Measurements from ENCODE around the gene KL.

The KL gene

DNA sequence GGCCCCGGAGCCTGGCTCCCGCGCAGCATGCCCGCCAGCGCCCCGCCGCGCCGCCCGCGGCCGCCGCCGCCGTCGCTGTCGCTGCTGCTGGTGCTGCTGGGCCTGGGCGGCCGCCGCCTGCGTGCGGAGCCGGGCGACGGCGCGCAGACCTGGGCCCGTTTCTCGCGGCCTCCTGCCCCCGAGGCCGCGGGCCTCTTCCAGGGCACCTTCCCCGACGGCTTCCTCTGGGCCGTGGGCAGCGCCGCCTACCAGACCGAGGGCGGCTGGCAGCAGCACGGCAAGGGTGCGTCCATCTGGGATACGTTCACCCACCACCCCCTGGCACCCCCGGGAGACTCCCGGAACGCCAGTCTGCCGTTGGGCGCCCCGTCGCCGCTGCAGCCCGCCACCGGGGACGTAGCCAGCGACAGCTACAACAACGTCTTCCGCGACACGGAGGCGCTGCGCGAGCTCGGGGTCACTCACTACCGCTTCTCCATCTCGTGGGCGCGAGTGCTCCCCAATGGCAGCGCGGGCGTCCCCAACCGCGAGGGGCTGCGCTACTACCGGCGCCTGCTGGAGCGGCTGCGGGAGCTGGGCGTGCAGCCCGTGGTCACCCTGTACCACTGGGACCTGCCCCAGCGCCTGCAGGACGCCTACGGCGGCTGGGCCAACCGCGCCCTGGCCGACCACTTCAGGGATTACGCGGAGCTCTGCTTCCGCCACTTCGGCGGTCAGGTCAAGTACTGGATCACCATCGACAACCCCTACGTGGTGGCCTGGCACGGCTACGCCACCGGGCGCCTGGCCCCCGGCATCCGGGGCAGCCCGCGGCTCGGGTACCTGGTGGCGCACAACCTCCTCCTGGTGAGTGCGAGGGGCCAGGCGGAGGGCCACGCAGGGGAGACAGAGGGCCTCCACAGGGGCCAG, at the start of gene KL:
Gene KL (plus strand): TSS at position 10 of the 909 bp plus-strand sequence. CDS start 18 bp downstream, at position 28.
- DNase-seq, result no peak

DNA sequence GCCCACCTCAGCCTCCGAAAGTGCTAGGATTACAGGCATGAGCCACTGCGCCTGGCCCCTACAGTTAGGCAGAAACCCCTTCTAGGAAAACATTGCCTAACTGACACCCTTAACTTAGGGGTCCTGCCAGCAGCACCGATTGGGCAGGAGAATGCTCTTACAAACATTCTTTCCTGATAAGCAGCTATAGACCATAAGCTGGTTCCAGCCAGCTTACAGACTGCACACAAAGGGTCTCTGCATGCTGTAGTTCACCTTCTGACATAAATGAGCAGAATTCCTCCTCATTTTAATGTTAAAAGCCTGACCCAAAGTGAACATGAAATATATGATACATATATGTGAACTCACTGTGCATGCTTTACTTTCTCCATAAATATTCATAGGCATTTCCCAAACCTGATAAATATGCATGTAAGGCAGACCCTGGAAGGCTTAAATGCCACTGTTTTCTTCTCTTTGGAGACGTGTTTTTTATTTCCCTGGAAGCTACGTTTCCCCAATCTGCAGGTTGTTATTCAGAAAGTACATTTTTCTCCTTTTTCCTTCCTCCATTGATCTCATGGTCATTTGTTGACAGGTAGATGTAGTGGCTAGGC, 48.5 kb upstream of the KL start:
- no peak for DNase-seq

DNA sequence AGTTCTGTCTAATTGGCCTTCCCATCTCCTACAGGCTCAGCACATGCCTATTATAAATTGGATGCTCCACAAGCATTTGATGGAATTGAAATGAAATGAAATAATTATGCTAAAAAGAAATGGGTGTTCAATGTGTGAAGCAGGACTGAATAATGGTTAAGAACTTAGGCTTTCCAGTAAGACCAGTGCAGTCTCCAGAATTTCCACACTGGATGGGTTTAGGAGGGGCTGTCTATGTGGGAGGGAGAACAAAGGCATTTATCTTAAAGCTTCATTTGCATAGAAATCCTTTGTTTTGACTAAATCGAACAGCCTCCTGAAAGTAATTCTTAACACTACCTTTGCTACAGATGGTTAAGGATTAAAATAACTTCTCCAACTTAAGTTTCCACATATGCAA, 47.9 kb upstream of the KL start:
- DNase-seq, result no peak

DNA sequence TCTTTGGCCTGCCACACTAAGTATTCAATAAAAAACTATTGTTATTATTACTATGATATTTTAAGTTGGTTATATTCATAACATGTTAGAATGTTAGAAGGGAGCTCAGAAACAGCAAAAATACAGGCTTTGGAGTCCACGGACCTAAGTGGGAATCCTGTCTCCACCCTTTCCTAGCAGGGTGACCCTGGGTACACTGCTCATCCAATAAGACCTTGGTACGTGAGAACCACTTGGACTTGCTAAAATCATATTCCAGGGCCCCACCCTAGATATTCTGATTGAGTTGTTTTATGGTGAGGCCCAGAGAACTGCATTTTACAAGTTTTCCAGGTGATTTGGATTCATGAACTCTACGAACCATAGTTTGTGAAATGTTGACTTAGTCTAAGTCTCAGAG, 47.4 kb upstream of the KL start:
- no peak for DNase-seq

DNA sequence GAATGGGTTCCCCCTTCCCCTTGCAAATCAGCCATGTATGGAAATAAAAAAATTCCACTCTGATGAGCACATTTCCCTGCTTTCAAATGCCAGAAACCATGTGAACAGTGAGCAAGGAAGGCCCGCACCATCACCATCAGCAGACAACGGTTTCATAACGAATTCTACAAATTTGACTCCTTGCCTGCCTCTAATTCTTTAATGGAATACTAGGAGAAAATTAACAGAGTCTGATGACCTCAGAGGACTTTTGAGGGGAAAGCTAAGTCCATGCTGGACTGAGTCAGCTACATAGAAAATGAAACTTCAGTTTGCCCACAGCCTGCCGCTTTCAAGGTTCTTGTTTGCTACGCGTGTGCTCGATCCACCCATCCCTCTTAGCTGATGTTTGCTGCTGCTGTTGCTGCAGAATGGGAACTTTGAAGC, 46.7 kb upstream of the KL start:
- DNase-seq, result no peak

DNA sequence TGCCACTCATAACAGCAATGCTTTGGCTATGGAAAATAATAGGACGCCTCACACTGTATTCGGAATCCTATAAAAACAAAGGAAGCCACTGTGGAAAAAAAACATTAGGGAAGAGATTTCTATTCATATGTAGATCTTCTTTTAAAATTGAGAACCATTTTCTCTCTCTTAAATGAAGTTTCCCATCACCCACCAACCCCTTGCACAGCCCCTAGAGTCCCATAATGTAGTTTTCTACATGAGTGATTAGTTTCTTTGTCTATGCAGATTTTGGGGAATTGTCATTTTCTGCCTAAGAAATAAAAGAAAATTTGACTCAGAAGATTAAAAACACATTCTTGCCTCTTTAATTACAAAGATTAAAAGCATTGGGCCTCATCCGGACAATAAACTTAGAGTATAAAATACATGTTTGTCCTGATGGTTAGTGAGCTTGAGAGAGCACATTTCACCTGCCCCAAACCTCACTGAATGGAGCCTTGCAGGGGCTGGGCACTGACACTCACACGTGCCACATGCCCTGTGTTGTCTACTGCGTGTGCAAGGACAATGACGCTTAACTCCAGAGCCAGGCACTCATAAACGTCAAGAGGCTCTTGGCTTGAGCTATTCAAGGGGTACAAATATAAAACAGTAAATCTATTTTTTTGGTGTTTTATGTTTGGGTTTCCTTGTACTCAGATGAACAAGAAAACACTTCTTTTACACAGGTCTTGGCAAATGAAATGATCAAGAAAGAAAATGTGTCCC, 40.0 kb upstream of the KL start:
- DNase-seq, result no peak

DNA sequence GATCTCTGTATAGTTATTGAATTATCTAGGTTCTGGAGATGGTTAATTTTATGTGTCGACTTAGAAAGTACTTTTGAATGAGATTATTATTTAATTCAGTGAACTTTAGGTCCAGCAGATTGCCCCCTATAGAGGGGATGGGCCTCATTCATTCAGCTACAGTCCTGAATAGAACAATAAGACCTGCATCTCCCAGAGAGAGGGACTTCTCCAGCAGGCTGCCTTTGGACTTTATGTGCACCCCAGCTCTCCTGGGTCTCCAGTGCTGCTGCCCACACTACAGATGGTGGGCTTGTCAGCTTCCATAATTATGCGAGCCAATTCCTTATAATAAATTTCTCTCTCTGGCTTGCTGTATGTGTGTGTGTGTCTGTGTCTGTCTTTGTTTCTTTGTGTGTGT, 39.3 kb upstream of the KL start:
- no peak for DNase-seq

DNA sequence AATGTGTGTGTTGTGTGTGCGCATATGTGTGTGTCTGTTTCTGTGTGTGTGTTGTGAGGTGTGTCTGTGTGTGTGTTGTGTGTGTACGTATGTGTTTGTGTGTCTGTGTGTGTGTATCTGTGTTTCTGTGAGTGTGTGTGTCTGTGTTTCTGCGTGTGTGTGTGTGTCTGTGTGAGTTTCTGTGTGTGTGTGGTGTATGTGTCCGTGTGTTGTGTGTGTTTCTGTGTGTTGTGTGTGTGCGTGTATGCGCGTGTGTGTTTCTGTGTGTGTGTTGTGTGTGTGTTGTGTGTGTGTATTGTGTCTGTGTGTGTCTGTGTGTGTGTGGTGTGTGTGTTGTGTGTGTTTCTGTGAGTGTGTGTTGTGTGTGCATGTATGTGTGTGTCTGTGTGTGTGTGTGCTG, 38.9 kb upstream of the KL start:
- DNase-seq, result no peak

DNA sequence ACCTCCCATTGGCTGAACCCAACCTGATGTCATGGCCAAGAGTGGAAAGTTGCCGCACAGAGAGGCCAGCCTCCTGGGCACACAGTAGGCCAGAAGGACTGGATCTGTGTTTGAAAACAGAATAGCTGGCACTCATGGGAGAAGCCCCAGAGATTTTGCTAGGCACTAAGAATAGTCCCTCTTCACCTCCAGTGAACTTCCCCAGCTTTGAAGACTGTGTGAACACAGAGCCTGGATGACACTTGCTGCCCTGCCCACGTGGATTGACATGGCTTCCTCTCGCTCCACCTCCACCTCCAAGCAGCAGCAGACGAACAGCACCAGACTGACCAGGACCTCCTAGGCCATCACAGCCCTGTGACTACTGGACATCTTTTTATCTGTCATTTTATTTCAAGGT, 37.9 kb upstream of the KL start:
- no peak for DNase-seq

DNA sequence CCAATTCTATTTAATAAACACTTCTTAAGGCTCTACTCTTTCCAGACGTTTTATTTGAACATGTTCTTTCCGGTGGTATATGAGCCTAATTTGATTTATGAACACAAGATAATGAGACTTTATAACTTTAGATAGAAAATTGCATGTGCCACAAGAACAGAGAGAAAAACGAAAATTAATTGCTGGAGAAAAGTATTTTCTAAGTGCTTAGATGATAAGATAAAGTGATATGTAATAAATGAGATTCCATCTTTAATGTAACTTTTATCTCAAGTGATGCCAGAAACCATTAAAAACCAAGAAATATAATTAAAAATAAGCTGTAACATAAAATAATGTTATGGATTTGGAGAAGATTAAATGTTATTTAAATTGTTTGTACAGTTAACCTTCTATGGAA, 33.2 kb upstream of the KL start:
- DNase-seq, result no peak

DNA sequence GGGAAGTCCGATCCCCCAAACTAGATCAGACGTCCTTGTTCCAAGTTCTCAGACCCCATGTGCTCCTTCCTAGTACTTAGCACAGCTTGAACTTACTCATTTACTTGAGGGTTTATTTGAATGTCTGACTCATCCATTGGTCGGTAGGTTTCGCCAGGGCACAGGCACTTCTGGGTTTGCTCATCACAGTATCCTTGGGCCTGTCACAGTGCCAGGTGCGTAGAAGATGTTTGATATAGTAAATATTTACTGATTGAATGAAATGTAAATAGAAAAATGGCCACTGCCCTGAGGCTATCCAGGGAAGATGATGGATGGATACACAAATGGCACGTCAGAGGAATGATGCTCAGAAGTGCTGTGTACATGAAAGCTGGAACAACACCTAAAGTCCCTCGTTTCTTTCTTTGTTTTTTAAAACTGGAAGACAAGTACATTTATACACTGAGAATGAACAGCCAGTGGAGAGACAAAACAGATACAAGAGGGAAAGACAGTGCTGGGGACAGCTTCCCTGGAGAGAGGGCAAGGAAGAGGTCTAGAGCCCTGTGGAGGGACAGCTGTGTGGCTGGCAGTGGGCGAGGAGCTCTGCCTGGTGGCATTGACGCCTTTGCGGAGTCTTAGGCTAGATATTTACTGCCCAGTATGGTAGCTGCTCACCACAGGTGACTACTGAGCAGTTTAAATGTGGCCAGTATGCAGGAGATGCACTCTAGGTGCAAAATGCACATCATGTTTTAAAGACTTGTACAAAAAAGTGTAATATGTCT, 31.2 kb upstream of the KL start:
- DNase-seq, result no peak

DNA sequence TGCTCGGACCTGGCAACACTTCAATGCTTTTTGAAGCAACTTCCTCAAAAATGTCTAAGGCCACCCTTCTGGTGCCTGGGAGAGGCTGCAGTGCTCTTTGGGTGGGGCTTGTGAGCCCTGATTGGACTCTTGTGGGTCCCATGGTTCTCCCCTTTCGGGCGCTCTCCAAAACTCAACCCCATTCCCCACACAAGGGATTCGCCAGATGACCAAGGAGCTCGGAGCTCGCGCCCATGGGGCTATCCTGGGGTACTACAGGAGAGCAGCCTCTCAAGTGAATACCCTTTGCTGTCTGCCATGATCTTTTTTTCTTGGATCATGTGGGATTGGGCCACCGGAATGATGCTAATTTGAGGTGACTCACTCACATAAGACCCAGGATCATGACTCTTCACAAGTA, 29.7 kb upstream of the KL start:
- no peak for DNase-seq

DNA sequence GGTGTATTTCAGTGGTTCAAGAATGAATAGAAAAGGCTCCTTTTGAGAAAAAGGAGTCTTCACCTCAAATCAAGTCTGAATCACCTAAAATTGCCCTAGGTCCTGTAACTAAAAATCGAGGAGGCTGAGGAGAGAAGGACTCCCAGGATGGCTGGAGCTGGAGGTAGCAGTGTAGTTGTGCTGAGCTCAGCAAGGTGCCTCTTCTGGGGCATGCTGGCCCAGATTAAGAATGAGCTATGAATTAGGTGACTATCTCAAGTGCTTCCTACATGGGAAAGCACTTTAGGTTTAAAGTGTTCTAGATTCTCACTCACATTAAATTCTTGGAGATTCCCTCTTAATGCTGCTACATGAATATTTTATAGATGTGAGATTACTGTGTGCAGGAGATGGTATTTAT, 28.8 kb upstream of the KL start:
- no peak for DNase-seq

DNA sequence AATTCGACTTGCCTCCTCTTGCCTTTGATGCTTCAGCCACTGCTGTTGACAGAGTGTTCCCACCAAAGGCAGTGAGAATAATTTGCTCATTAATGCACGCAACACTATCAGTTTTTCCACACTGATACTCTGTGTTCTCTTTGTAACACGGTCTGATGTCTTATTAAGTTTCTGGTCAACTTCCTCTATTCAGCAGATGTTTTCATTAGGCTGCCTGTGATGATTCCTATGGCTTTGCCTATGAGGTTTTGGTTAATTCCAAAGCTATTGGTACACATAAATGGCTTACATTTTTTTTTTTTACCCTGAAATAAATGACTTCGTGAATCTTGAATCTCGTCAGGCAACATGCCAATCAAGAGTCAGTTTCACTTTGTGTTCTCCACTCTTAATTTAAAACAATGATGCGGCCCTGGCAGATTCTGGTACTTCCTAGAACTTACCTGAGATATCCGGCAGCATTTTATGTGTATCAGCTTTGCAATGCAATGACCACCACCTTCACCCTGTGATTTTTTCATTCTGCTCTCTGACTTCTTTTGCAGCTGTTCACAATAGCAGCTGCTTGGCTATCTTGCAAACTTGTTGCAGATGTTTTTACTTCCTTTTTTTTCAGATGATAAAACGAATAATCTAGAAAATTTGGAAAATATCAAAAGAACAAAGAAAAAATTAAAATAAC, 27.5 kb upstream of the KL start:
- DNase-seq, result no peak

DNA sequence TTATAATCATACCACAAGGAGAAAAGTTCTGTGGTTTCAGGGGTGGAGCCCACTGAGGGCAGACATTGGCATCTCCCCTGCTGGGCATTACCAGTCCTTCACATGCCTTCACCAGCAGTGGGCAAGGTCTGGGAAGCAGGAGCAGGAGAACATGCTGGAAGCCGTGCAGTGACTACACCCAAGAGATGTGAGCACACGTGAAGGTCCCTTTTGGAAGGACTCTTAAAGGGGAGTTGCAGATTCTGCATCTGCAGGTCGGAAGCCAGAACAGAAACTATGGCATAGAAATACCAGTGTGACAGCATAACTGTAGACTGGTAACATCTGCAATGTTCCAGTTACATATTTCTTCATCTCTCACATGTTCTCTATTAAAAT, 26.9 kb upstream of the KL start:
- no peak for DNase-seq

DNA sequence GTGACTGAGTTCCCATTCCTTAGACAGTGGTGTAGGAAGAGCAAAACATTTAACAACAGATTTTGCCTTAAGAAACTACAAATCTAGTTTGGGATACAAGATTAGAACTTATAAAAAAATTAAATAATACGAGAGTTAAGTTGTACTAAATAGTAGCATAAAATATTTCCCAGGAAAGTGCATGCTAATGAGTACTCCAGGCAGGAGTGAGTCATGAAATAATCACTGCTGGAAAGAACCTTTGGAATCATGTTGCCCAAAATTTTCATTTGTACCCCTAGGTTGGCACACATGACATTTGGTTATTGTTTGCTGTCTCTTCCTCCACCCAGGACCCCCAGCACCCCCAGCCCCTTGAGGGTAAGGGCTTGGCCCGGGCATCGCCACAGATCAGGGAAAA, 26.3 kb upstream of the KL start:
- DNase-seq, result no peak

DNA sequence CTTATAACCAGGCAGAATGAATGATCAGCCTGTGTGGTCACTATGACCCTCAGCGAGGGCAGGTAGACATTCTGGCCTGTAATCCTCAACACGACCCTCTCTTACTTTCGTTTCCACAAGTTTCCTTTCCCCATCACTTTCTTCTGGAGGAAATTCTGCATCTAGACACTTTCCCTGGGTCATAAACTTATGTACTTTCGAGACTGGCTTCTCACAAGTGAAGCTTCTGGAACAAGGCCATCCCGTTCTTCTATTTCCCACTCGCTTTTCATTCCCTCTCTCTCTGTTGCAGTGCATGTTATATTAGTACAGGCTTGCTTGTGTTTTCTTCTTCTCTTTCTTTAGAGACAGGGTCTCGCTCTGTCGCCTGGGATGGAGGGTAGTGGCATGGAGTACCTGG, 23.1 kb upstream of the KL start:
- no peak for DNase-seq

DNA sequence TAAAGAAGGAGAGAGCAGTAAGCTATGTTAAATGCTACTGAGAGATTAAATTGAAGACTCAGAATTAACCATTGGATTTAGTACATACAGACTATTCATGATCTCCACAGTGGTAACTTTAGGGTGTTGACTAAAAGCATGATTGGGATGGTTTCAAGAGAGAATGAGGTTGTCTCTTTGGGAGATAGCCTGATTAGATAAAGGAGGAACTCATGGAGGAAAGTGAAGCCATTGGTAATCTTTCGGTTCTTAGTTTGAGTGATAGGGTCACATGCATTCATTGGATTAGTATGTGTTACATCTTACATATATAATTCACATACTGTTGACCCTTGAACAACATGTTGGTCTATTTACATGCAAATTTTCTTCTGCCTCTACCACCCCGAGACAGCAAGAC, 18.8 kb upstream of the KL start:
- DNase-seq, result no peak

DNA sequence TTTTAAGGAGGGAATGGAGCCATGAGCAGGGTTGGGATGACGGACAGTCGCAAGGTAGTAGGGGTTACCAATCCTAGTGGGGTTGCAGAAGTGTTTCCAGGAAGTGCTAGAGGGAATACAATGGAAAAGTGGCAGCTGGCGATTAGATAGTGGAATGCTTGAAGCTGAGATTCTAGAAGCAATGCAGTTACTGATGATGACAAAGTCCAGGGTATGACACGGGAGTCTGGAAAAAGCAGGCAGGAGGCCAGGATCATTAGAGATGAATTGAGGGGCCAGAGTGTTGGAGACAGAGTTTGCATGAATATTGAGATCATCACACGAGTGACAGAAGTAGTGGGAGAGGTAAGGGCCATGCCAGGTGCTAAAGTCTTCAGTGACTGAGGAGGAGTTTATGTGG, 17.3 kb upstream of the KL start:
- DNase-seq, result no peak

DNA sequence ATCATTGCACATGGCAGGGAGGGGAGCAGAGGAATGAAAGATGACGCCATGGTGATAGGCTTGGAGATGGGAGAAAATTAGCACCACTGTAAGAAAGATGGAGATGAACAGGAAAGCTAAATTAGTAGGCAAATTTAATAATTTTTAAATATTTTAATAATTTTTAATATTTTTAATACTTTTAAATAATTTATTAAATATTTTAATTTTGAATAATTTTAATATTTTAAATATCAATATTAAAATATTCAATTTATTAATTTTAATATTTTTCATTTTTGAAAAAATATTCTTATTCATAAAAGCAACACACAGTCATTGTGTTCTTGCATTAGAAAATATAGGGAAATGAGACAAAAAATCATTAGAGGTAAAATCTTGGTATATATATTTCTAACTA, 15.9 kb upstream of the KL start:
- no peak for DNase-seq

DNA sequence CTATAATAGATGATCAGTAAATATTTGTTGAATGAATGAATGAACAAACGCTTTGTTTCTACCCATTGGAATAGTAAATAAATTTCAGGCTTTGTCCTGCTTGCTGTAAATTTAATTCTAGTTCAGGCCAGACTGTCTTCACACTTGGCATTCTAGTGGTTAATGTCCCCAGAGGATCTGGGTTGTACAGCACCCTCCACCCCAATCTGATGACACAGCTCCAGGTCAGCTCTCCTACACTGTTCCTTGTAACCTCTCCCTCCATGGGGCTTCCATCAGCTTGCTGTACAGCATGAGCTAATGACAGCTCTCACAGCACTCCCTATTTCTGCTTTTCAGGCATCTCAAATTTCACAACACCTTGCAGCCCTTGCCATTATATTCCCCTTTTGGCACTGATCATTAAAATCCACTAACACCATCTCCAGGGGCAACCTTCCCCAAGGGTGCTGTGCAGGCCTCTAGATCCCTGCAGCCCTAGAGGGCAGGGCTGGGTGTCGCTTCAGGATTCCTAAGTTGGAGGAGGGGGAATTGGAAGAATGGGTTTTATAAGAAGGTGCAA, 12.7 kb upstream of the KL start:
- no peak for DNase-seq

DNA sequence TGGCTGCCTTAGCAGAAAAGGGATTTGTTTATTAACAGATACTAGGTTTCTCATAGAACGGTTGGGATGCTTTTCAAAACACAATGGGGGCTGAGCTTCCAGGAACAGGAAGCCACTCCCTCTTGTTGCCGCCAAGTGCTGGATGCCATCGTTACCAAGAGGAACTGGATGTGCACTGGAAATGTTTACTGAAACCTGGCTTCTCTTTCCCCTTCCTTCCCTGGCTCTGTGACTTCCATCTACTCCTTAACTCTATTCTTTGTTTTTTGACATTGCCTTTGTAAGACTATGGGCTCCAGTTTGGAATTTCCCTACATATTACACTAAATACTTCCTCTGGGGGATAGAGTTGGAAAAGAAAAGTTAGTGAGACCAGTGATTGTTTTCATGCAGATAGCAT, 11.7 kb upstream of the KL start:
- no peak for DNase-seq

All from CD4-positive, alpha-beta T cell treated with Interleukin-12 subunit alpha and Interleukin-12 subunit beta, for 1 hour (primary cell).